Ectodermal cell (in vitro differentiated cells): ENCODE results near the gene KIF4A.
"Not testable (repeated sequence)": the region's sequence is repeated elsewhere in the genome, so short reads cannot be mapped to it uniquely, and the experiment has no call there.

Source experiments
- H3K27ac ChIP-seq: 2 replicates; pipeline ENCODE4 v1.7.0; 2013; ENCODE audit warnings: mild to moderate bottlenecking, low read depth, low read length; ENCODE audit not compliant: insufficient read depth, poor library complexity, severe bottlenecking
- H3K27me3 ChIP-seq: 2 replicates; pipeline ENCODE4 v1.7.0; 2013; ENCODE audit warnings: mild to moderate bottlenecking, low read length; ENCODE audit not compliant: insufficient read depth, control insufficient read depth, poor library complexity, severe bottlenecking
- H3K36me3 ChIP-seq: one replicate; pipeline ENCODE4 v1.7.0; 2013; ENCODE audit warnings: low read length; ENCODE audit not compliant: control insufficient read depth, insufficient read depth
- H3K4me1 ChIP-seq: one replicate; pipeline ENCODE4 v1.7.0; 2013; ENCODE audit warnings: low read length; ENCODE audit not compliant: control insufficient read depth, insufficient read depth
- H3K4me3 ChIP-seq: 2 replicates; pipeline ENCODE4 v1.7.0; 2013; ENCODE audit warnings: low read depth, low read length, control low read depth; ENCODE audit not compliant: insufficient read depth
- H3K9me3 ChIP-seq: 2 replicates; pipeline ENCODE4 v1.7.0; 2013; ENCODE audit warnings: mild to moderate bottlenecking, low read length, moderate library complexity; ENCODE audit not compliant: control insufficient read depth
- WGBS, 2 experiments: methylation state at CpG; one replicate each; pipeline ENCODE4 v1.1.7; 2013; ENCODE audit warnings: missing lambda C conversion rate in 2 of 2; 5-methylcytosine and 5-hydroxymethylcytosine counted together

Gene KIF4A

DNA sequence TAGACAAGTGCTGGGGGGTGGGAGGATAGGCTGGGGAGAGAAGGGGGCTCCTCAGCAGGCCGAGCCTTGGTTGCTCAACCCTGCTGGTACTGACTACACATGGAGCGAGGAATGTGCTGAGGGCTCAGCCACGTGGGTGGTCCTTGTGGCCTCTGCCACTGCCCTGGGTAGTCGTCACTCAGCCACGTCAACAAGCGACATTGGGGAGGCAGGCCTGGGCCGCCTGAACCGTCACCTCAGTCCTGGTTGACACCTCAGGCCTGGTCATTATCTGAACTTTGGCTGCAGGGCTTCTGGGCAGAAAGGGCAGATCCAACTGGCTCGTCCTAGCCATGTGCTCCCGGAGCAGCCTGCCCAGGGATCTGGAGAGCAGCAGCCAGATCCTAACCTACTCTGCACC lies 70.5 kb downstream of the KIF4A start:
- H3K9me3 ChIP-seq, result no peaks in the 10 kb centered on the region
- H3K27ac ChIP-seq, result no peak overlapping the region
- H3K4me1 ChIP-seq, result no peaks in the 10 kb centered on the region
- H3K27me3 ChIP-seq, result no peaks in the 10 kb centered on the region
- WGBS, 2 experiments, result 88 to 90% methylated on average over 10 of the region's 10 CpGs
- H3K4me3 ChIP-seq, result no peak overlapping the region
- H3K36me3 ChIP-seq, result peaks cover 8% of the 10 kb centered on the region

DNA sequence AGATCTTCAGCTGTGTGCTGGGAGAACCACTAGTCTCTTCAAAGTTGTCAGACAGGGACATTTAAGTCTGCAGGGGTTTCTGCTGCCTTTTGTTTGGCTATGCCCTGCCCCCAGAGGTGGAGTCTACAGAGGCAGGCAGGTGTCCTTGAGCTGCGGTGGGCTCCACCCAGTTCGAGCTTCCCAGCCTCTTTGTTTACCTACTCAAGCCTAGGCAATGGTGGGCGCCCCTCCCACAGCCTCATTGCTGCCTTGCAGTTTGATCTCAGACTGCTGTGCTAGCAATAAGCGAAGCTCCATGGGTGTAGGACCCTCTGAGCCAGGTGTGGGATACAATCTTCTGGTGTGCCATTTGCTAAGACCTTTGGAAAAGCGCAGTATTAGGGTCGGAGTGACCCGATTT lies 78.8 kb downstream of the KIF4A start:
- H3K4me1 ChIP-seq, H3K27me3 ChIP-seq, H3K4me3 ChIP-seq, H3K27ac ChIP-seq, H3K36me3 ChIP-seq, H3K9me3 ChIP-seq: not testable (repeated sequence)
- 89 to 93% methylated on average over 7 of the region's 7 CpGs for WGBS, 2 experiments

DNA sequence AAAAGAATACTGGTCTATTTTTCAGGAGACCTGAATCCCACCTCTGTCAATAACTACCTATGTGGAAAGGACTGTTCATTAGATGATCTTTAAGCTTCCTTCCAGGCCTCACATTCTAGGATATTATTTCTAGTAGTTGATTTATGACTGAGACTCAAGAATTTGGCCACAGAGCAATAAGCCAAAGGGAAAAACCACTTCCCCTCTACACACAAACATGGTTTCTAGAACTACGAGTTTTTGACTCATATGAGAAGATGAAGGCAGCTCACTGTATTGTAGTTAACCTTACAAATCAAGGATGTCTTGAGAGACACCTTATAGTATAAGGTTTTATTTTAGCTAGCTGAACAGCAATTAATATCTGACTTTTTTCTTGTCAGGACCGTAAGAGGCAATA lies 96.3 kb downstream of the KIF4A start:
- H3K9me3 ChIP-seq, result no peaks in the 10 kb centered on the region
- no peak overlapping the region for H3K27ac ChIP-seq
- peaks cover 5% of the 10 kb centered on the region for H3K36me3 ChIP-seq
- no peak overlapping the region for H3K4me3 ChIP-seq
- no peaks in the 10 kb centered on the region for H3K4me1 ChIP-seq
- WGBS, 2 experiments, result 89 to 94% methylated on average over 1 of the region's 2 CpGs
- no peaks in the 10 kb centered on the region for H3K27me3 ChIP-seq

DNA sequence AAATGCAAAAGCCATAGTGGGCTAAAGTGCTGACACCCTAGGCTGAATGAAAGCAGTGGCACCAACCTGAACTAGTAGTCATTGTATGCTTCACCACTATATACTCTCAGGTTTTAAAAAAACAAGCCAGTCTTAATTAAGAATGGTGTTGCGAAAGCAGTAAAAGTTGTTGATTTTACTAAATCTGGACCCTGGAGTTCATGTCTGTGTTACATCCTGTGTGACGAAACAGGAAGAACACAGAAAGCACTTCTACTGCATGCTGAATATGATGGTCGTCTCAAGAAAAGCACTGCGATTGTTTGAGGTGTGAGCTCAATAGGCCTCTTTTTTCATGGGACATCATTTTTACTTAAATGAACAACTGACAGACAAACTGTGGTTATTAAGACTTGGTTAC lies 109.0 kb downstream of the KIF4A start:
- no peaks in the 10 kb centered on the region for H3K4me1 ChIP-seq
- 96 to 99% methylated on average over 4 of the region's 4 CpGs for WGBS, 2 experiments
- no peaks in the 10 kb centered on the region for H3K36me3 ChIP-seq
- H3K27ac ChIP-seq, result no peak overlapping the region
- no peaks in the 10 kb centered on the region for H3K27me3 ChIP-seq
- H3K9me3 ChIP-seq, result no peaks in the 10 kb centered on the region
- no peak overlapping the region for H3K4me3 ChIP-seq

DNA sequence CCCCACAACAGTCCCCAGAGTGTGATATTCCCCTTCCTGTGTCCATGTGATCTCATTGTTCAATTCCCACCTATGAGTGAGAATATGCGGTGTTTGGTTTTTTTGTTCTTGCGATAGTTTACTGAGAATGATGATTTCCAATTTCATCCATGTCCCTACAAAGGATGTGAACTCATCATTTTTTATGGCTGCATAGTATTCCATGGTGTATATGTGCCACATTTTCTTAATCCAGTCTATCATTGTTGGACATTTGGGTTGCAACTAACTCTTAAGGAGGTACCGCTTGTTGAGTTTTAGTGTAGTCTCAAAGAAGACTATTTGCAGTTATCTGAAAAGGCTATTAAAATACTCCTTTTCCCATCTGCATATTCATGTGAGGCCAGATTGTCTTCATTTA lies 110.3 kb downstream of the KIF4A start:
- not testable (repeated sequence) for H3K36me3 ChIP-seq
- 83 to 86% methylated on average over 1 of the region's 3 CpGs for WGBS, 2 experiments

DNA sequence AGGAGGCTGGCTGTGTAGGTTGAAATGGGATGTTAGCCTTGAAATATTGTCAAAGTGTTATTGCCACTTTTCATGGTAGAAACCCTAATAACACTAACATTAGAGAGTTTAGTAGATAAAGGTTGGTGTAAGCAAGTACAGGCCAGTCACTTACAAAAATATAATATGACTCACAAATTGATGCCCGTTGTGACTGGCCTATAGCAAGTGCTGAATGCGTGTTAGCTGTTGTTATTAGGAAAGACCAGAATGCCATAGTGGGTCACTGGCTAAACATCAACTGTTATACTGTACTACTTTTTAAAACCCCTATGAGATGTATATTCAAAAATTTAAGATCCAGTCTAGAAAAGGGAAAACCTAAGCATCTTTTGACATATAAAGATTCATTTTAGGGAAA lies 112.8 kb downstream of the KIF4A start:
- WGBS, 2 experiments, result 80% methylated on average over 1 of the region's 2 CpGs
- Histone ChIP-seq H3K27me3 (no peaks in the 10 kb centered on the region), H3K36me3 (peaks cover 5% of the 10 kb centered on the region)

More for the DNA sequence above, 110.3 kb downstream of the KIF4A start:
- H3K9me3 ChIP-seq, H3K4me3 ChIP-seq, H3K27ac ChIP-seq, H3K4me1 ChIP-seq, H3K27me3 ChIP-seq: not testable (repeated sequence)

DNA sequence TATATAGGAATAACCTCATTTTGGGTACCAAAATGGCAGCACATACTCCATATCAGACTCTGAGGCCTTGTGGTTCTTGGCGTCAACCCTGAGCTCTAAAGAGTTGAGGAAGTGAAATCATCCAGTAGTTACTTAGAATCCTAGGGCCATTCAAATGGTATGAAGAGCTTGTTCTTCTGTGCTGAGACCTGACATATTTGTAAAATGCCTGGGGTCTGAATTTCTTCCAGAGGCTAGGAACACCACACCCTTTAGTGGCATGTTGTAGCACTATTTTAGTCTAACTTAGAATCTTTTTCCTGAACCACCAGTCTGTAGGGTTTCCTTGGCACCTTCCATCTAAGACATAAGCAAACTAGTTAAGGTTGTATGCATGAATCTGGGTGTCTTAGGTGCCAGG lies 115.1 kb downstream of the KIF4A start:
- Histone ChIP-seq H3K36me3 (peaks cover 5% of the 10 kb centered on the region), H3K4me3 (no peak overlapping the region), H3K27me3 (no peaks in the 10 kb centered on the region), H3K9me3 (no peaks in the 10 kb centered on the region), H3K4me1 (no peaks in the 10 kb centered on the region), H3K27ac (no peak overlapping the region)
- WGBS, 2 experiments, result 92 to 100% methylated on average over 1 of the region's 1 CpG

More for the DNA sequence above, 112.8 kb downstream of the KIF4A start:
- Histone ChIP-seq H3K4me1 (no peaks in the 10 kb centered on the region), H3K4me3 (no peak overlapping the region), H3K9me3 (no peaks in the 10 kb centered on the region), H3K27ac (no peak overlapping the region)

DNA sequence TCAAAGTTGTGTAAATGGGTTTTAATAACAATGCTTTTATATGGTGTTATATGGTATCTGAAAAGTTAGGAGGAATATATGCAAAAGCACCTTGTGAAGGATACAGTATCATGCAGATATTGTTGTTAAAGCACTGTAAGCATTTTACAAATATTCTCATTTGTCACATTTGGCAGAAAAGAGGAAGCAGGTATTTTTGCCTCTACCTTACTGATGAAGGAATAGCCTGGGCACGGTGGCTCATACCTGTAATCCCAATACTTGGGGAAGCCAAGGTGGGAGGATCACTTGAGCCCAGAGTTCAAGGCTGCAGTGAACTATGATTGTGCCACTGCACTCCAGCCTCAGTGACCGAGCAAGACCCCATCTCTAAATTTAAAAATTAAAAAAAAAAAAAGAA lies 121.0 kb downstream of the KIF4A start:
- Histone ChIP-seq H3K27me3 (no peaks in the 10 kb centered on the region), H3K27ac (no peak overlapping the region), H3K4me3 (no peak overlapping the region), H3K4me1 (no peaks in the 10 kb centered on the region), H3K36me3 (peaks cover 5% of the 10 kb centered on the region), H3K9me3 (no peaks in the 10 kb centered on the region)
- WGBS, 2 experiments, result 91 to 94% methylated on average over 1 of the region's 2 CpGs

DNA sequence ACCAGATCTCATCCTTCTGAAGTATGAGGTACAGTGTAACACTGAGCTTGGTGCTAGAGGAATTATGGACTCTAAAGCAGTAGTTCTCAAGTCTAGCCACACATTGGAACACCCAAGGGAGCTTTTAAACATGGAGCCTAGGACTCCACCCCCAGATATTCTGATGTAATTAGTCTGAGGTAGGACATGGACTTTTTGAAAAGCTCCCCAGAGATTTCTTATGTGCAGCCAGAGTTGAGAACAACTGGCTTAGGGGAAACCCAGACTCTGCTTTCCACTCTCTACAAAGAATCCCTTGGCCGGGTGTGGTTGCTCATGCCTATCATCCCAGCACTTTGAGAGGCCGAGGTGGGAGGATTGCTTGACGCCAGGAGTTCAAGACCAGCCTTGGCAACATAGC lies 121.6 kb downstream of the KIF4A start:
- no peak overlapping the region for H3K4me3 ChIP-seq
- no peaks in the 10 kb centered on the region for H3K4me1 ChIP-seq
- H3K9me3 ChIP-seq, result no peaks in the 10 kb centered on the region
- no peak overlapping the region for H3K27ac ChIP-seq
- H3K36me3 ChIP-seq, result no peaks in the 10 kb centered on the region
- WGBS, 2 experiments, result 94 to 97% methylated on average over 3 of the region's 3 CpGs
- no peaks in the 10 kb centered on the region for H3K27me3 ChIP-seq

DNA sequence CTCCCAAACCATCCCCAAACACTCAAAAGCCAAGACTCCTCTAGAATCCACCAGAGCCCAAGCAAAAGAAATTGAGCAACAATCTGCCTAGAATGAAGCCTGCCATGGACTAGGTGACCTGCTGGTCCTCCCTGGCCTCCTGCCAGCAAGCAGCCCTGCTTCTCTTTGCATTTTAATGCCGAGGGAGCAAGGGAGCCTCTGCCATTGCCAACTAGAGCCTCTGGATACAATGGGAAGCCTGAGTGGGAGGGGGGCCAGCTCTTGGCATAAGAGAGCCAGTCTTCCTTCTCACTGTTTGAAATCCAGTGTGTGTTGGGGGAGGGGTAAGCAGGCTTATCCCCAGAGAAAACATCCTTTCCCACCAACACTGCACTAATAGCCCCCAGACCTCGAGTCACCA lies 131.7 kb downstream of the KIF4A start:
- H3K4me3 ChIP-seq, result no peak overlapping the region
- 0% methylated on average over 2 of the region's 2 CpGs for WGBS, 2 experiments
- peaks cover 32% of the 10 kb centered on the region for H3K4me1 ChIP-seq
- H3K27me3 ChIP-seq, result no peaks in the 10 kb centered on the region
- no peaks in the 10 kb centered on the region for H3K9me3 ChIP-seq
- H3K27ac ChIP-seq, result no peak overlapping the region
- H3K36me3 ChIP-seq, result no peaks in the 10 kb centered on the region

DNA sequence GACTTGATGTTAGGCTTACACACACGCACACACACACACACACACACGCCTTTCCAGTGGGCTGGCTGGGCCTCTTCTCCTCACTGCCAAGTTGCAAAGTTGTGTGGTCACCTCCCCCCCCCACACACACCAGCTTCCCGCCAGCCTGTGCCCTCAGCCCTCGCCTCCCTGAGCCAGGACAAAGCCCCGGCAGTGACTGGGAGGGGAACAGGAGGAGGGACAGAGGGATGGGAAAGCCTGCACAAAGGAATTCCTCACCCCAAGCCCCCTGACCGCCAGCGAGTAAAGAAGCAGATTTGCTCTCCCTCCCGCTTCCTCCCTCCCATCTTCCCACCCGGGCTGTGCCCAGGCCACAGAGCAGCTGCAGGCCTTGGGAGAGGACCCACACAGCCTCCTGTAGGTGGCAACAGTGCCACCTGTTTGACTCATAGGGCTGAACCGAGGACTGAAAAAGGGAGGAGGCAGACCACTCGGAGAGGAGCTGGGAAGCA lies 133.0 kb downstream of the KIF4A start, which contains the start of gene GDPD2:
GDPD2 (plus strand) TSS at position 464 of the 491 bp plus-strand sequence. CDS start 1,671 bp downstream, outside the sequence.
- peak within 1 kb of the TSS; percentile 38 for H3K4me3 ChIP-seq
- H3K4me1 ChIP-seq, result peaks cover 32% of the 10 kb centered on the region
- H3K36me3 ChIP-seq, result no peaks in the 10 kb centered on the region
- H3K27me3 ChIP-seq, result no peaks in the 10 kb centered on the region
- WGBS, 2 experiments, result 4% methylated on average over 10 to 11 of the region's 11 CpGs
- H3K27ac ChIP-seq, result peak within 1 kb of the TSS; percentile 67
- no peaks in the 10 kb centered on the region for H3K9me3 ChIP-seq
